Medulla oblongata (tissue), 1 donor: ENCODE data around the gene ARHGDIA.
A peak's percentile ranks its signal among the peaks of the same experiment; 100 is the strongest.

Experiments used
- DNase-seq: peaks from one replicate; pipeline ENCODE4 v3.0.0-alpha.2; 2015; ENCODE audit errors: extremely low spot score

ARHGDIA gene

GRCh38 chr17:81888988-81889595 lies 18.0 kb upstream of the ARHGDIA start:
- no peak for DNase-seq

- no peak for DNase-seq
Measured at GRCh38 chr17:81888105-81888987, 17.2 kb upstream of the ARHGDIA start.

GRCh38 chr17:81885869-81886548 lies 14.9 kb upstream of the ARHGDIA start:
- DNase-seq = no peak

- no peak for DNase-seq
Measured at GRCh38 chr17:81885454-81885853, 14.3 kb upstream of the ARHGDIA start.

DNA sequence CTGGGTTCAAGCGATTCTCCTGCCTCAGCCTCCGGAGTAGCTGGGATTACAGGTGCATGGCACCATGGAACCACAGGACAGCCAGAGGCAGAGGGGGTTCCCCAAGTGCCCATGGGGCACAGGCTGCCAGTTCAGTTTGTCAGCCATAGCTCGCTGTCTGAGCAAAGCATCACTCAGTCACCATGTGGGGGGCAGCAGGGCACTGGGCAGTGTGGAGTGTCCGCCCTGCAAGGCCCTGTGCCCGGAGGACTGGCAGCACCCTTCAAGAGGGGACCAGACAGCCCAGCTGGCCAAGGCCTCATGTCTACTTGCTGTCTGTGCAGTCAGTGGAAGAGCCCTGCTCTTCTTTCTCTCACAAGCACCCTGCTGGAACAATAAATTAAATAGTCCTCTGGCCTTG lies 13.8 kb upstream of the ARHGDIA start:
- no peak for DNase-seq

- DNase-seq = no peak
Measured at GRCh38 chr17:81884520-81884919, 13.4 kb upstream of the ARHGDIA start.

- no peak for DNase-seq
Measured at GRCh38 chr17:81879121-81879520, 8.0 kb upstream of the ARHGDIA start.

DNA sequence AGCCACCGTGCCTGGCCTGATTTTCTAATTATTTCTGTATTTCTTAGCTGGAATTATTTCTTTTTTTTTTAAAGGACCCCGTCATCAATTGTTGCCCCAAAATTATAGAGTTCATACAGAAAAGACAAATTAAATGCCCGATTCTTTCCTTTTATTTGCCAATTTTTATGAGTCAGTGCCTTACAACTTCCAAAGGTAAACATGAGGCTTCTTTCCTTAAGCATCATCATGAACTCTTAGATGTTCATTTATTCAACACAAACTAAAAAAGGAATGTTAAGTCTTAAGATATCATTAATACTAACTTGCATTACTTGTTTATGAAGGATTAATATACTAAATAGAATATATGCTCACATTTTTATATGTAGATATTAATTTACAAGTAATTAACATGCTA lies 7.2 kb upstream of the ARHGDIA start:
- DNase-seq = no peak

- no peak for DNase-seq
Measured at GRCh38 chr17:81877569-81877968, 6.4 kb upstream of the ARHGDIA start.

DNA sequence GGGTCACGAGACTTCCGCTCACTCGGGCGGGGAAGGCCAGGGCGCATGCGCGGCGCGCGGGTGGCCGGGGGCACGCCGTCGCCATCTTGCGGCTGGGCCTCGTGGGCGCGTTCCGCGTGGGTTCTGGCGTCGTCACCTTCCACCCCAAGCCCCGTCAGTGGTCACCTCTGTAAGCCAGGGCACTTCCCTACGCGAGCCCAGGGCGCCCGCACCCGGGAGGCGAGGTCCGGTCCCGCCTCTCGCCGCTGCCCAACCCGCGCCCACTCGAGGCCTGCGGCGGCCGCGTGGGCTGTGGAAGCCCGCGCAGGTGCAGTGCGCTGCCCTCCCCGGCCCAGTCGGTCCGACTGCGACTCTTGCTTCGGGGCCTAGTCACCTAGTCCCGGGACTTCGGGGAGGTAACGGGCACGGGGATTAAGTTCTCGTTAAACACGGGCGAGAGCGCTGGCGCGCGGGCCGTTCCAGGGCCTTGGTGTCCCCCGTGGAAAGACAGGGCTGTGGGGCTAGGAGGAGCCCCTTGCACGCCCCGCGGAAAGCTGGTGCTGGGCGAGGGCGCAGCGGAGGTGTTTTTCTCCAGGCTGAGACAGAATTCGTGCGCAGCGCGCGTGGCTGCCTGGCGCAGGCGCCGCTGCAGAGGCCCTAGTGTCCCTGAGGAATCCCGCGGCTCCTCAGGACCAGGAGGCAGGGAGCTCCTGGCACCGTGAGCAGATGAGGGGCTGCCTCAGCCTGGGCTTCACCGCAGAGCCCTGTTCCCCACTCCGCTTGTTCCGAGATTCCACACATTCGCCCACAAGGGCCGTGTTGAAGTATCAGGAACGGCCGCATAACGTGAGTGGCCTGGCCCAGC lies 472 bp upstream of the ARHGDIA start:
- peak; percentile 90 for DNase-seq

GRCh38 chr17:81870131-81870980 lies 781 bp downstream of the ARHGDIA start:
- no peak for DNase-seq

DNA sequence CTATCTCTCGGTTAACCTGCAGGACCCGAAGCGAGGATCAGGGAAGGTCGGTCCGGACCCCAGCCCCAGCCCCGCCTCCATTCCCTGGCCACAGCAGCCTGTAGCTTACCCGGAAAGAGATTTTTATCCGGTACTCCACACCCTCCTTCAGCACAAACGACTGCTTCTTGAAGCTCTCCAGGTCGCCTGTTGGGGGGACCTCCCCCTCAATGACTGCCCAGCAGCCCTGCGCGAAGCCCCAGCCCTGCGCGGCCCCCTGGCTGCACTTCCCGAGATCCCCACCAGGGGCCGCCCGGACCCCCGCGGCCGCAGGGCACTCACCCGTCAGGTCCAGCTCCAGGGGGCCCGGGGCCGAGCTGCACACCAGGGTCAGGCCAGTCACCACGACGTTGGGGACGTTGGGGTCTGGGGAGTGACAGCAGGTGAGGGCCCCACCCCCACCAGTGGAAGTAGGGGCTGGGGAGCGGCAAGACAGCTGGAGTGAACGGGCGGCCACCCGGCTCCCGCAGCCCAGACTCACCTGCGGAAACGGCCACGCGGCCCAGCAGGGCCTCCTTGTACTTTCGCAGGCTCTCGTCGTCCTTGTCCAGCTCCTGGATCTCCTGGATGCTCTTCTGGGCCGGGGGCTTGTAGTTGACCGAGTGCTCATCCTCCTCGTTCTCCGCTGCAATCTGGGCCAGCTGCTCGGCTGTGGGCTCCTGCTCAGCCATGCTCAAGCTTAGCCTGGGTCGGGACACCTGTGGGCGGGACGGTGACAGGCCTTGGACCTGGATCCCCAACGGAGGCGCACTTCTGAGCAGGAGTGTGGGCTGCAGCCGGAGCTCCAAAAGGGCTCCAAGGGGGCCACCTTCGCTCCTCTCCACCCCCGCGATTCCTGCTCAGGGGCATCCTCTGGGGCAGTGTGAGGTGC lies 1.7 kb downstream of the ARHGDIA start:
- no peak for DNase-seq

DNA sequence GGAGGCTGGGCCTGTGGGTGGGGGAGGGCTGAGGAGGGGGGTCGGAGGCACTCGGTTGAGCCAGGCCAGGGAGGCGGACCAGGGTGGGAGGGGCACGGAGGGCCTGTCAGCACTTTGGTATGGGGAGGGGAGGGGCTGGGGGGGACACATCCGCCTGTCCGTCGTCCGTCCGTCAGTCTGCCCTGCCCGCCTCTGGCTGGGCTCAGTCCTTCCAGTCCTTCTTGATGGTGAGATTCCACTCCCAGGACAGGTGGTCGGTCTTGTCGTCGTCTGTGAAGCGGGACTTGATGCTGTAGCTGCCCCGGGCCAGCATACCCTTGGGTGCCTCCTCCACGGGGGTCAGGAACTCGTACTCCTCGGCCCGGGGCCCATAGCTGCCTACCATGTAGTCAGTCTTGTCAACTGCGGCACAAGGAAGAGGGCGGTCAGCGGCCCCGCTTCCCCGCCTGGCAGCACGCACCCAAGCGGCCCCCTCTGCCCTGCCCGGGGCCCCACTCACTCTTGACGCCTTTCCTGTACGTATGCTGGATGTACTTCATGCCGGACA lies 2.4 kb downstream of the ARHGDIA start:
- DNase-seq = no peak

GRCh38 chr17:81867991-81868673 lies 3.0 kb downstream of the ARHGDIA start:
- DNase-seq = no peak

DNA sequence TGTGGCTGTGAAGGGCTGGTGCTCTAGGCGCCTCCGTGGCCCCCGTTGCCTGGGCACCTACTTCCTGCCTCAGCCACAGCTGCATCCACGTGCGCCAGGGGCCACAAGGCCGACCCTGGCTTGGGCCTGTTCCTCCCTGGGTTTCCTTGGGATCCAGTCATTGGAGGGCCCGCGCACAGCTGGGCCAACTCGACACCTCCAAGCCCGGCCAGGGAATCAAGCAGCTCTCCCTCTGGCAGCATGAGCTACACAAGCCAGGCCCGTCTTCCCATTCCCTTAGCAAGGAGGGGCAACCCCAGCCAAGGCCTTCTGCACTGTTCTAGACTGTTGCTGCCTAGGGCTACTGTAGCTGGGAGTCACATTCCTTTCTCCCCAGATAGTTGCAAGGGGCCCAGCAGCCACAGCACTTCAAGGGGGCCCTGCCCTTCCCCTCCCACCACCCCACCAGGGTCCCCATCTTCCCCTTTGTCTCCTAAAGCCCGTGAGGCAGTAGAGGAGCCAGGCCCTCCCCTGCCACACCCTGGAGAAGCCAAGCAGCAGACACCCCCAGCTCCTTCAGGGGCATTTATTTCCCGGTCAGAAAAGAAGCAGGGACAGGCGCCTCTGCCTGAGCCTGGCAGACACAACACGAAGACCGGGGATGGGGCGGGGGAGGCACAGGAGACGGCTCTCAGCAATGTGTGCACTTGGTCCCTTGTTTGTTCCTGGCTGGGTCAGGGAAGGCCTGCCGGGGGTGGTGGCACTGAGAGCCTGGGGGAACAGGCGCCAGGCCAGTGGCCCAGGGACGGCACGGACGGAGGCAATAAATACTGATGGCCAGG lies 3.8 kb downstream of the ARHGDIA start:
- peak; percentile 8 for DNase-seq

DNA sequence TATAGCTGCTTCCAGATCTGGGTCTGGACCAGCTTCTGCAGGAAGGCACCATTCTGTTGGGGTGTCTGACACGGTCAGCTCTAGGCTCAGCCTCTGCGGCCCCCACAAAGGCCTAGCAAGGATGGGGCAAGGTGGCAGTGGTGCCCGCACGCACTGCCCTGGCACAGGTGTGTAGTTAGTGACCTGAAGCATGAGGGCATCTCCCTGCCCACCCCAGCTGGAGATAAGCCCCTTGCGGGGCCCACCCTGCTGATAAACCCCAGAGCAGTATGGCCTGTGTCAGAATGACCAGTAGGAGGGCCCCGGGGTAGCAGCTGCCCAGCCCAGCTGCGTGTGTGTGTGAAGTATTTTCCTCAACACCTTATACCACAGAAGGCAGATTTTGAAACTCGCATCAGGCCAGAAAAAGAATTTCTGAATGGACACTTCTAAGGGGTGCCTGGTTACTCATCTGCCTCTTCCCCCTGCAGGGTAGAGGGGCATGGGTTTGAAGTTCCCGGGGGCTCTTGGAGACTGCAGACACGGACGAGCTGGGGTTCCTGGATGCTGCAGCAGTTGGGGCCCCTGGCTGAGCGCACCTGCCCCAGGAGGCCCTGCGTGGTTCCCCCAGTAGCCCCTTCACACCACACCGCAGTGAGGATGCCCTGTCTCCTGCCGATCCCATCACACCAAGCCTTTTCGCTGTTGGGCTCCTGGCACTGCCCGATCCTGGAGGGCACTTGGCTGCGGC lies 4.5 kb downstream of the ARHGDIA start:
- DNase-seq = no peak

DNA sequence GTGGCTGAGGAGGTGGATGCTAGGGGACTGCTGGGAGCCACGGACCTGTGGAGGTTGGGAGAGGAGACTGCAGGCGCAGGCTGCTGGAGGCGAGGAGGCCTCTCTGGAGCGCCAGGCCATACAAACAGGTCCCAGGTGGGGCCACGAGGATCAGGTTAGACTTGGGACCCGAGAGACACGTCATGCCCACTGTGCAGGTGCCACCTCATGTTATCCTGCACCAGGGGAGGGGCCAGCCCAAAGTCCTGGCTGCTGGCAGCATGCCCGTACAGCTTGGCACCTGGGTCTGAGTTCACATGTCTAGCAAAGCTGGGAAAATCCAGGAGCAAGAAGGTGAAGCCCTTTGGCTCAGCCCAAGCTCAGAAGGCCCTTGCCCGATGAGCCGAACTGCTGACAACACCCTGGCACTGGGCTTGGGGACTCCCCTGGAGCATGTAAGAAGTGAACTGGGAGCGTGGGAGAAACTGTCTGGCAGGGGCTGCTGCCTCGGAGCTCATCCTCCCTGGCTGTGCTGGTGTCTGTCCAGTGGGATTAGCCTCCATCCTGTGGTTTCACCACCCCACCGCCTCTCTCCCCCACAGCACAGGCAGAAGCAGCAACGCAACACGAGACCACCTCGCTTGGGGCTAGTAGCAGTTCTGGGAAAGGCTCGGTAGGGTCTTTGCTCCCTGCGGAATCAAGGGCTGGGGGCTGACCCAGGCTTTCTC lies 5.3 kb downstream of the ARHGDIA start:
- DNase-seq = no peak
